ENCODE results near the gene LSM4.
A peak's percentile ranks its signal among the peaks of the same experiment; 100 is the strongest.

The LSM4 gene

GRCh38 chr19:18317961-18318800 lies 4.7 kb downstream of the LSM4 start:
- peak overlapping the region; percentile 77 for H2BK5ac ChIP-seq (ENCODE audit: low read depth, low read length, poor library complexity)
- H3K9me3 ChIP-seq (ENCODE audit: insufficient read depth, low read depth, low read length) = peaks cover 2% of the 10 kb centered on the region
- H3K27me3 ChIP-seq (ENCODE audit: insufficient read depth, low read length) = no peaks in the 10 kb centered on the region
- H3K4me1 ChIP-seq (ENCODE audit: control insufficient read depth in 1 of 2, insufficient read depth in 2 of 2, low read length in 2 of 2) = peaks cover 28 to 37% of the 10 kb centered on the region in 2 experiments
- H3K79me2 ChIP-seq (ENCODE audit: control insufficient read depth, insufficient read depth, low read length, poor library complexity) = peaks cover 16% of the 10 kb centered on the region
- H3K23ac ChIP-seq (ENCODE audit: low read length) = no peak overlapping the region
- peak overlapping the region; percentile 67 for H2BK120ac ChIP-seq (ENCODE audit: insufficient read depth, low read length, poor library complexity)
- H4K12ac ChIP-seq (ENCODE audit: low read depth, low read length) = no peak overlapping the region
- H4K8ac ChIP-seq (ENCODE audit: low read depth, low read length) = peak overlapping the region; percentile 63
- peaks cover 34% of the 10 kb centered on the region for H3K79me1 ChIP-seq (ENCODE audit: low read length)
- peak overlapping the region; percentile 73 for H3K27ac ChIP-seq (ENCODE audit: low read depth, low read length)
- peak overlapping the region; percentile 85 for H3K18ac ChIP-seq (ENCODE audit: low read length)
- peak; percentile 79 to 87 for DNase-seq
- no peak overlapping the region for H3K4me2 ChIP-seq (ENCODE audit: low read length)
- H2AK5ac ChIP-seq (ENCODE audit: low read length) = peak overlapping the region; percentile 49
- H3K4ac ChIP-seq (ENCODE audit: low read depth, low read length) = peak overlapping the region; percentile 41
- peak overlapping the region; percentile 41 for H3K14ac ChIP-seq (ENCODE audit: low read length)
- peak overlapping the region; percentile 82 for H4K91ac ChIP-seq (ENCODE audit: low read depth, low read length)
- no peak overlapping the region for H3K4me3 ChIP-seq (ENCODE audit: low read depth, low read length)
- peak overlapping the region; percentile 97 for H2BK12ac ChIP-seq (ENCODE audit: low read length)
- H2AFZ ChIP-seq (ENCODE audit: insufficient read depth, low read length, poor library complexity) = peak overlapping the region; percentile 38
- H3K9ac ChIP-seq (ENCODE audit: low read length) = peak overlapping the region; percentile 1
- no CpG with 5 or more reads among the region's 18 CpGs for WGBS (ENCODE audit: extremely low coverage, insufficient coverage, insufficient read length)
- H3K36me3 ChIP-seq (ENCODE audit: control insufficient read depth in 1 of 2, insufficient read depth in 2 of 2, low read length in 2 of 2) = peaks cover 10 to 14% of the 10 kb centered on the region in 2 experiments

- no CpG with 5 or more reads among the region's 3 CpGs for WGBS (ENCODE audit: extremely low coverage, insufficient coverage, insufficient read length)
- Histone ChIP-seq H2BK5ac (ENCODE audit: low read depth, low read length, poor library complexity) (no peak overlapping the region), H2AK5ac (ENCODE audit: low read length) (no peak overlapping the region), H4K8ac (ENCODE audit: low read depth, low read length) (no peak overlapping the region), H3K36me3 (ENCODE audit: control insufficient read depth in 1 of 2, insufficient read depth in 2 of 2, low read length in 2 of 2) (peaks cover 58 to 59% of the 10 kb centered on the region in 2 experiments), H3K4me3 (ENCODE audit: low read depth, low read length) (no peak overlapping the region), H3K23ac (ENCODE audit: low read length) (no peak overlapping the region), H3K14ac (ENCODE audit: low read length) (no peak overlapping the region), H2BK12ac (ENCODE audit: low read length) (peak overlapping the region; percentile 27), H3K4me1 (ENCODE audit: control insufficient read depth in 1 of 2, insufficient read depth in 2 of 2, low read length in 2 of 2) (peaks cover 7 to 10% of the 10 kb centered on the region in 2 experiments), H4K12ac (ENCODE audit: low read depth, low read length) (no peak overlapping the region), H3K79me2 (ENCODE audit: control insufficient read depth, insufficient read depth, low read length, poor library complexity) (peaks cover 6% of the 10 kb centered on the region), H3K79me1 (ENCODE audit: low read length) (peaks cover 7% of the 10 kb centered on the region), H3K9ac (ENCODE audit: low read length) (no peak overlapping the region), H2AFZ (ENCODE audit: insufficient read depth, low read length, poor library complexity) (no peak overlapping the region), H3K4me2 (ENCODE audit: low read length) (no peak overlapping the region), H3K4ac (ENCODE audit: low read depth, low read length) (no peak overlapping the region), H4K91ac (ENCODE audit: low read depth, low read length) (no peak overlapping the region), H3K27ac (ENCODE audit: low read depth, low read length) (no peak overlapping the region), H3K18ac (ENCODE audit: low read length) (no peak overlapping the region), H3K9me3 (ENCODE audit: insufficient read depth, low read depth, low read length) (no peaks in the 10 kb centered on the region), H2BK120ac (ENCODE audit: insufficient read depth, low read length, poor library complexity) (no peak overlapping the region), H3K27me3 (ENCODE audit: insufficient read depth, low read length) (no peaks in the 10 kb centered on the region)
- DNase-seq = no peak
Observed at GRCh38 chr19:18313398-18313797, 9.5 kb downstream of the LSM4 start.

GRCh38 chr19:18312092-18312534 lies 10.8 kb downstream of the LSM4 start:
- Histone ChIP-seq H3K18ac (ENCODE audit: low read length) (peak overlapping the region; percentile 34), H3K79me2 (ENCODE audit: control insufficient read depth, insufficient read depth, low read length, poor library complexity) (no peaks in the 10 kb centered on the region), H2AK5ac (ENCODE audit: low read length) (no peak overlapping the region), H2AFZ (ENCODE audit: insufficient read depth, low read length, poor library complexity) (no peak overlapping the region), H3K4ac (ENCODE audit: low read depth, low read length) (no peak overlapping the region), H3K9me3 (ENCODE audit: insufficient read depth, low read depth, low read length) (no peaks in the 10 kb centered on the region), H3K27me3 (ENCODE audit: insufficient read depth, low read length) (no peaks in the 10 kb centered on the region), H2BK5ac (ENCODE audit: low read depth, low read length, poor library complexity) (no peak overlapping the region), H3K27ac (ENCODE audit: low read depth, low read length) (no peak overlapping the region), H3K23ac (ENCODE audit: low read length) (no peak overlapping the region), H3K9ac (ENCODE audit: low read length) (no peak overlapping the region), H2BK120ac (ENCODE audit: insufficient read depth, low read length, poor library complexity) (no peak overlapping the region), H4K12ac (ENCODE audit: low read depth, low read length) (peak overlapping the region; percentile 55), H3K36me3 (ENCODE audit: control insufficient read depth in 1 of 2, insufficient read depth in 2 of 2, low read length in 2 of 2) (peaks cover 71% of the 10 kb centered on the region in 2 experiments), H3K4me3 (ENCODE audit: low read depth, low read length) (no peak overlapping the region), H3K14ac (ENCODE audit: low read length) (no peak overlapping the region), H3K4me1 (ENCODE audit: control insufficient read depth in 1 of 2, insufficient read depth in 2 of 2, low read length in 2 of 2) (peaks cover 0 to 4% of the 10 kb centered on the region in 2 experiments), H3K4me2 (ENCODE audit: low read length) (no peak overlapping the region), H3K79me1 (ENCODE audit: low read length) (no peaks in the 10 kb centered on the region), H2BK12ac (ENCODE audit: low read length) (no peak overlapping the region), H4K91ac (ENCODE audit: low read depth, low read length) (no peak overlapping the region), H4K8ac (ENCODE audit: low read depth, low read length) (no peak overlapping the region)
- no CpG with 5 or more reads among the region's 11 CpGs for WGBS (ENCODE audit: extremely low coverage, insufficient coverage, insufficient read length)
- DNase-seq = no peak

- Histone ChIP-seq H3K27me3 (ENCODE audit: insufficient read depth, low read length) (no peaks in the 10 kb centered on the region), H4K91ac (ENCODE audit: low read depth, low read length) (no peak overlapping the region), H3K79me2 (ENCODE audit: control insufficient read depth, insufficient read depth, low read length, poor library complexity) (no peaks in the 10 kb centered on the region), H2BK120ac (ENCODE audit: insufficient read depth, low read length, poor library complexity) (no peak overlapping the region), H3K27ac (ENCODE audit: low read depth, low read length) (no peak overlapping the region), H3K4me3 (ENCODE audit: low read depth, low read length) (no peak overlapping the region), H3K9ac (ENCODE audit: low read length) (no peak overlapping the region), H4K12ac (ENCODE audit: low read depth, low read length) (peak overlapping the region; percentile 55), H3K4me2 (ENCODE audit: low read length) (no peak overlapping the region), H3K14ac (ENCODE audit: low read length) (no peak overlapping the region), H2AK5ac (ENCODE audit: low read length) (no peak overlapping the region), H3K9me3 (ENCODE audit: insufficient read depth, low read depth, low read length) (no peaks in the 10 kb centered on the region), H3K18ac (ENCODE audit: low read length) (peak overlapping the region; percentile 34), H2BK5ac (ENCODE audit: low read depth, low read length, poor library complexity) (no peak overlapping the region), H3K4me1 (ENCODE audit: control insufficient read depth in 1 of 2, insufficient read depth in 2 of 2, low read length in 2 of 2) (peaks cover 0 to under 1% of the 10 kb centered on the region in 2 experiments), H3K79me1 (ENCODE audit: low read length) (no peaks in the 10 kb centered on the region), H2BK12ac (ENCODE audit: low read length) (no peak overlapping the region), H2AFZ (ENCODE audit: insufficient read depth, low read length, poor library complexity) (no peak overlapping the region), H4K8ac (ENCODE audit: low read depth, low read length) (no peak overlapping the region), H3K36me3 (ENCODE audit: control insufficient read depth in 1 of 2, insufficient read depth in 2 of 2, low read length in 2 of 2) (peaks cover 75 to 76% of the 10 kb centered on the region in 2 experiments), H3K4ac (ENCODE audit: low read depth, low read length) (no peak overlapping the region), H3K23ac (ENCODE audit: low read length) (no peak overlapping the region)
- DNase-seq = no peak
- WGBS (ENCODE audit: extremely low coverage, insufficient coverage, insufficient read length) = no CpG with 5 or more reads among the region's 22 CpGs
Observed at GRCh38 chr19:18311502-18312091, 11.3 kb downstream of the LSM4 start.

Data from trophoblast cell (in vitro differentiated cells and primary cell).